ENCODE results near the gene SPHKAP.

- TF ChIP-seq CTCF (IDR thresholded peaks at IDR 0.05), result no peak
- no peak for TF ChIP-seq POLR2AphosphoS5 (IDR thresholded peaks at IDR 0.05)
- TF ChIP-seq POLR2A (IDR thresholded peaks at IDR 0.05), result no peak
- TF ChIP-seq EP300 (IDR thresholded peaks at IDR 0.05; ENCODE audit: low read depth), result no peak
Observed at GRCh38 chr2:227996366-227996765, 185.1 kb downstream of the SPHKAP start.

All from transverse colon (tissue), 4 donors.